ENCODE results near the gene CNST. TPM values are rescaled to one million over a fixed set of nuclear protein-coding genes. Genes with fewer than 3 reads are reported as not detected.

Gene CNST
- polyA plus RNA-seq, 1 experiment: 21.5 TPM

DNA sequence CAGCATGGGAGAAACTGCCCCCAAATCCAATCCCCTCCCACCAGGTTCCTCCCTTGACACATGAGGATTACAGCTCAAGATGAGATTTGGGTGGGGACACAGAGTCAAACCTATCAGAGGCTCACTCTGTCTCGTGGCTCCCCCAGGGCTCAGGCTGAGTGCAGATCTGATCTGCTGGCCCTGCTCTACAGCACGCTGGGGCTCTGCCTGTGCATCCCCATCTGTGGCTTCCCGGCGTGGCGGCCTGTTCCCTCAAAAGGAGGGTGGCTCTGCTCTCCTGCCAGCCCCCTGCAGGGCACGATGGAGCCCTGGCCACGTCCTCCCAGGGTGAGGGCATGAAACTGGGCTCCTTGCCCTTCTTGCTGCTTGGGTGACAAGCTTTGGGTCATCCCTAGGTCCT, 39.3 kb upstream of the CNST start:
- CTCF ChIA-PET: no interaction called here
- TF ChIP-seq, protein P1, sequence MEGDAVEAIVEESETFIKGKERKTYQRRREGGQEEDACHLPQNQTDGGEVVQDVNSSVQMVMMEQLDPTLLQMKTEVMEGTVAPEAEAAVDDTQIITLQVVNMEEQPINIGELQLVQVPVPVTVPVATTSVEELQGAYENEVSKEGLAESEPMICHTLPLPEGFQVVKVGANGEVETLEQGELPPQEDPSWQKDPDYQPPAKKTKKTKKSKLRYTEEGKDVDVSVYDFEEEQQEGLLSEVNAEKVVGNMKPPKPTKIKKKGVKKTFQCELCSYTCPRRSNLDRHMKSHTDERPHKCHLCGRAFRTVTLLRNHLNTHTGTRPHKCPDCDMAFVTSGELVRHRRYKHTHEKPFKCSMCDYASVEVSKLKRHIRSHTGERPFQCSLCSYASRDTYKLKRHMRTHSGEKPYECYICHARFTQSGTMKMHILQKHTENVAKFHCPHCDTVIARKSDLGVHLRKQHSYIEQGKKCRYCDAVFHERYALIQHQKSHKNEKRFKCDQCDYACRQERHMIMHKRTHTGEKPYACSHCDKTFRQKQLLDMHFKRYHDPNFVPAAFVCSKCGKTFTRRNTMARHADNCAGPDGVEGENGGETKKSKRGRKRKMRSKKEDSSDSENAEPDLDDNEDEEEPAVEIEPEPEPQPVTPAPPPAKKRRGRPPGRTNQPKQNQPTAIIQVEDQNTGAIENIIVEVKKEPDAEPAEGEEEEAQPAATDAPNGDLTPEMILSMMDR (IDR thresholded peaks at IDR 0.05; ENCODE audit: low read depth, low read length): no peak

DNA sequence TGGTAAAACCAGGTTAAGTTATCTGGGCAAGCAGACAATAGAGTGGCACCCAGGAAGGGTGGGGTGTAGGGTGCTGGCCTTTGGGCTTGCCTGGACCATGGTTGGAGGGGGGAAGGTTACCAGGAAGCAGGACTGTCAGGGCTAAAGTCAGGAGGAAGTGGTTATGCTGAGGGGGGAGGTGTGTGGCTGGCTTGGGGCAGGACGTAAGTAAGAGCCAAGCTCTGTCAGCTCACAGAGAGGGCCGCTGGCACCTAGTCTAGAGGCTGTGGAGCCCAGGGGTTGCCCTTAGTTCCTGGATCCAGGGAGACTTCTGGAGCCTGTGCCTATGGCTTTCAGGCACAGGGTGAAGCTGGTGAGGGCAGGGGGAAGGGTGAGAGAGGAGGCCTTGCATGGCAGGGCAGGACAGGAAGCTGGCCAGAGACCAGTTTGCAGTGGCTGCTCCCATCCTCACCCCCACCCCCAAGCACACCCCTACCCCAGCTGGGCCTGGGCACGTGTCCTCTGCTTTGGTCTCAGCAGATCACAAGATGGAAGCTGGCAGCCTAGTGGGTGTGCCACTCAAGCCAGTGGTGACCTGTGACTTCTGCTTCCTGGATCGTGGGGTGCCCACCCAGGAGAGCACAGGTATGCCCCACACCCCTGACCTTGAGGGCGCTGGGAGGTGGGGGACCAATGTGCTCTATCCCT, 38.7 kb upstream of the CNST start:
- DNase-seq (ENCODE audit: low read depth, low spot score): no peak
- peaks cover 13% of the 10 kb centered on the region for H3K27me3 ChIP-seq (ENCODE audit: control insufficient read depth, insufficient read depth, low read length)
- H3K9me3 ChIP-seq (ENCODE audit: control insufficient read depth, insufficient read depth, low read length): peaks cover 12% of the 10 kb centered on the region
- TF ChIP-seq, protein P1 (IDR thresholded peaks at IDR 0.05; ENCODE audit: low read depth, low read length): no peak
- H3K27ac ChIP-seq (ENCODE audit: low read depth, low read length): no peak overlapping the region
- CTCF ChIA-PET: no interaction called here
- POLR2A ChIA-PET: no interaction called here
- H3K4me3 ChIP-seq (ENCODE audit: low read depth, low read length): no peak overlapping the region

More for the DNA sequence above, 39.3 kb upstream of the CNST start:
- POLR2A ChIA-PET: no interaction called here
- H3K9me3 ChIP-seq (ENCODE audit: control insufficient read depth, insufficient read depth, low read length): peaks cover 19% of the 10 kb centered on the region
- H3K27me3 ChIP-seq (ENCODE audit: control insufficient read depth, insufficient read depth, low read length): peaks cover 7% of the 10 kb centered on the region
- H3K4me3 ChIP-seq (ENCODE audit: low read depth, low read length): no peak overlapping the region
- DNase-seq (ENCODE audit: low read depth, low spot score): no peak
- no peak overlapping the region for H3K27ac ChIP-seq (ENCODE audit: low read depth, low read length)

GRCh38 chr1:246528933-246529731, 37.1 kb upstream of the CNST start:
- Histone ChIP-seq H3K27ac (ENCODE audit: low read depth, low read length) (no peak overlapping the region), H3K9me3 (ENCODE audit: control insufficient read depth, insufficient read depth, low read length) (peaks cover 11% of the 10 kb centered on the region), H3K4me3 (ENCODE audit: low read depth, low read length) (no peak overlapping the region), H3K27me3 (ENCODE audit: control insufficient read depth, insufficient read depth, low read length) (peaks cover 16% of the 10 kb centered on the region)
- TF ChIP-seq, protein P1 (IDR thresholded peaks at IDR 0.05; ENCODE audit: low read depth, low read length): no peak
- ChIA-PET CTCF (no interaction called here), POLR2A (no interaction called here)
- no peak for DNase-seq (ENCODE audit: low read depth, low spot score)

DNA sequence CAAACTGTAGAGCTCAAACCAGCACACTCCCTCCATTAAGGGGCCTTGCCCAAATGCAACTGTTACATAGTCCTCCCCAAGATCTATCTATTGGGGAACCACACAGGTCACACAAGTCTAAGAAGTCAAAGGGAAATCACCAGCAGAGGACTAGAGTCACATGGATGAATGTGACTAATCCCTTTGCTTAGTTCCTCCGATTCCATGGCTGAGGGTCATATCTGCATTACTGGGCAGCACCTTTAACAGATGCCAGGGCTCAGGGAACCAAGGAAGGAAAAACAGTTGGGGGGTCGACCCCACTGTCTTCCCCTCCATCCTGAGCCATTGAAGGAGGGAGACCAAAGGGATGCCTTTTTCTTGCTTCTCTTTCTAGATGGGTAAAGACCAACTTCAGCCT, 35.8 kb upstream of the CNST start:
- POLR2A ChIA-PET: no interaction called here
- TF ChIP-seq, protein P1 (IDR thresholded peaks at IDR 0.05; ENCODE audit: low read depth, low read length): no peak
- CTCF ChIA-PET: no interaction called here
- Histone ChIP-seq H3K27ac (ENCODE audit: low read depth, low read length) (no peak overlapping the region), H3K4me3 (ENCODE audit: low read depth, low read length) (no peak overlapping the region), H3K9me3 (ENCODE audit: control insufficient read depth, insufficient read depth, low read length) (peaks cover 11% of the 10 kb centered on the region), H3K27me3 (ENCODE audit: control insufficient read depth, insufficient read depth, low read length) (peaks cover 10% of the 10 kb centered on the region)
- DNase-seq (ENCODE audit: low read depth, low spot score): no peak

DNA sequence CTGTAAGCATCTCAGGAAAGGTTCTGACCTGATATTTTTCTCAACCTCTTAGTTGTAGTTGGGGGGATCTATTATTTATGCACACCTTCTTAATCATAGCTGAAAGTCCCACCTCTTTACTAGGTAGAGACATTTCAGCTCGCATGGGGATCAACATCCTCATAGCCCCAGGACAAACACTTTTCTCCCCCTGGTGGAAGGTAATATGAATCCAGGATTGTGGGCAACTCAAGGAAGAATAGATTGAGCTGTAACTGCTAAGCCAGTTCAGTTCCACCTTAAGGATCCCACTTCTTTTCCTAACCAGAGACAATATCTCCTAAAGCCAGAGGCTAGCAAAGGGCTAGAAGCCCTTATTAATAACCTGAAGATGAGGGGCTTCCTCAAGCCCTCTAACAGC, 33.7 kb upstream of the CNST start:
- Histone ChIP-seq H3K9me3 (ENCODE audit: control insufficient read depth, insufficient read depth, low read length) (peaks cover 11% of the 10 kb centered on the region), H3K27ac (ENCODE audit: low read depth, low read length) (no peak overlapping the region), H3K4me3 (ENCODE audit: low read depth, low read length) (no peak overlapping the region), H3K27me3 (ENCODE audit: control insufficient read depth, insufficient read depth, low read length) (peaks cover 10% of the 10 kb centered on the region)
- TF ChIP-seq, protein P1 (IDR thresholded peaks at IDR 0.05; ENCODE audit: low read depth, low read length): peak; percentile 22; the same call in 1 of the 2 replicates
- POLR2A ChIA-PET: no interaction called here
- DNase-seq (ENCODE audit: low read depth, low spot score): no peak
- CTCF ChIA-PET: interaction anchor here (0.5 to 1.5 kb wide), 3 partner anchors 28 to 110 kb away, joined by 5 to 11 read pairs (median 5); no protein-coding TSS in a partner anchor
